HCT116 (cell line): ENCODE results near the gene MCF2L2. TPM values are rescaled to one million over a fixed set of nuclear protein-coding genes. Genes with fewer than 3 reads are reported as not detected.

ENCODE experiments used
- ATAC-seq: fragments of 200-7000 bp; cut with Tn5 transposase; 2 replicates; pipeline ENCODE4 v1.9.1; 2020; ENCODE audit warnings: mild to moderate bottlenecking, moderate library complexity
- BruUV-seq: library from RNA; stranded (reverse); fragments of 400-500 nt; replicated peaks from 2 replicates; lab custom pipeline; 2021; lab: Mats Ljungman, UMichigan
- CTCF ChIA-PET: fragments of 300-600 bp; sonication (Branson Sonifier 250); formaldehyde crosslinking; loops from one replicate; lab custom pipeline; 2021; ENCODE audit warnings: antibody characterized with exemption; lab: Charles Lee
- POLR2A ChIA-PET: fragments of 300-600, 350-600 bp; sonication (Branson Sonifier 250); formaldehyde crosslinking; loops from one replicate; lab custom pipeline; 2021; ENCODE audit warnings: antibody characterized with exemption; lab: Charles Lee
- RAD21 ChIA-PET, 2 experiments: fragments of 300-600 bp; sonication (Branson Sonifier 250); formaldehyde crosslinking; loops; one replicate each; lab custom pipeline; 2023; ENCODE audit warnings: low total read pairs in 2 of 2; ENCODE audit not compliant: uncharacterized antibody in 2 of 2, unreplicated experiment in 2 of 2, low non-redundant PET in 1 of 2; lab: Charles Lee
- DNase-seq: peaks from one replicate; pipeline ENCODE4 v3.0.0-alpha.2; 2010; ENCODE audit warnings: low read depth, low spot score
- H2AFZ ChIP-seq: fragments of 200-600 bp; shearing (Covaris generic), sonication (generic); 2 replicates; pipeline ENCODE4 v1.6.1; 2017; ENCODE audit warnings: low read depth, mixed run types, mixed read lengths, antibody characterized with exemption, low read length; ENCODE audit not compliant: poor library complexity, severe bottlenecking
- H3K27ac ChIP-seq: 2 replicates; pipeline ENCODE4 v1.5.1; 2012; ENCODE audit warnings: low read depth, low read length
- H3K27me3 ChIP-seq: fragments of 200-600 bp; sonication (generic); 2 replicates; pipeline ENCODE4 v1.6.1; 2016; ENCODE audit warnings: mixed run types, low read length, mixed read lengths; ENCODE audit not compliant: insufficient read depth
- H3K36me3 ChIP-seq, 2 experiments: fragments of 200-500 bp in 1 of 2; fragments of 200-600 bp in 1 of 2; sonication (Bioruptor generic) in 1 of 2; sonication (generic) in 1 of 2; 2 replicates each; pipeline versions ENCODE4 v1.5.1 to v1.6.1; 2014 to 2016; ENCODE audit warnings: low read length in 2 of 2, inconsistent platforms in 1 of 2, mixed read lengths in 1 of 2, mixed run types in 1 of 2; ENCODE audit not compliant: insufficient read depth in 2 of 2, control insufficient read depth in 1 of 2
- H3K4me1 ChIP-seq, 2 experiments: fragments of 200-600 bp in 1 of 2; sonication (generic) in 1 of 2; 2 replicates each; pipeline versions ENCODE4 v1.5.1 to v1.6.1; 2012 to 2017; ENCODE audit warnings: low read length in 2 of 2, inconsistent platforms in 1 of 2, mild to moderate bottlenecking in 1 of 2, mixed read lengths in 1 of 2, mixed run types in 1 of 2, moderate library complexity in 1 of 2; ENCODE audit not compliant: insufficient read depth in 2 of 2, control insufficient read depth in 1 of 2
- H3K4me2 ChIP-seq: fragments of 200-600 bp; sonication (generic); 2 replicates; pipeline ENCODE4 v1.6.1; 2017; ENCODE audit warnings: mixed run types, low read length, mixed read lengths
- H3K4me3 ChIP-seq, 2 experiments: fragments of 200-600 bp in 1 of 2; sonication (generic) in 1 of 2; replicated peaks in 1 of 2; 2 replicates each; pipeline ENCODE4 v1.5.1; 2011 to 2016; ENCODE audit warnings: low read length in 2 of 2, control low read depth in 1 of 2, low read depth in 1 of 2, mild to moderate bottlenecking in 1 of 2, mixed read lengths in 1 of 2, mixed run types in 1 of 2
- H3K79me2 ChIP-seq: fragments of 200-600 bp; sonication (generic); 2 replicates; pipeline ENCODE4 v1.6.1; 2017; ENCODE audit warnings: mild to moderate bottlenecking, mixed run types, low read length, moderate library complexity, mixed read lengths; ENCODE audit not compliant: insufficient read depth
- H3K9ac ChIP-seq: fragments of 200-600 bp; sonication (generic); 2 replicates; pipeline ENCODE4 v1.6.1; 2016; ENCODE audit warnings: low read length, mixed read lengths
- H3K9me2 ChIP-seq: fragments of 200-600 bp; sonication (generic), shearing (Covaris generic); 2 replicates; pipeline ENCODE4 v1.6.1; 2017; ENCODE audit warnings: mixed run types, mild to moderate bottlenecking, moderate library complexity; ENCODE audit not compliant: insufficient read depth
- H3K9me3 ChIP-seq, 2 experiments: fragments of 200-500 bp in 1 of 2; fragments of 200-600 bp in 1 of 2; sonication (Bioruptor generic) in 1 of 2; sonication (generic) in 1 of 2; 2 replicates each; pipeline ENCODE4 v1.6.1; 2014 to 2017; ENCODE audit warnings: low read length in 2 of 2, mixed read lengths in 2 of 2, inconsistent platforms in 1 of 2, low read depth in 1 of 2, mild to moderate bottlenecking in 1 of 2, mixed run types in 1 of 2, moderate library complexity in 1 of 2; ENCODE audit not compliant: control insufficient read depth in 1 of 2, insufficient read depth in 1 of 2
- H4K20me1 ChIP-seq: fragments of 200-600 bp; sonication (generic), shearing (Covaris generic); 2 replicates; pipeline ENCODE4 v1.6.1; 2017; ENCODE audit warnings: mixed run types, mild to moderate bottlenecking, moderate library complexity; ENCODE audit not compliant: insufficient read depth
- EZH2 ChIP-seq: fragments of 200-600 bp; sonication (generic); IDR thresholded peaks from 2 replicates; pipeline ENCODE4 v1.6.1; 2017; ENCODE audit warnings: antibody characterized with exemption, mixed run types
- EZH2phosphoT487 ChIP-seq: fragments of 200-600 bp; IDR thresholded peaks from 2 replicates; pipeline ENCODE4 v1.6.1; 2018; ENCODE audit warnings: antibody characterized with exemption, borderline replicate concordance
- FOSL1 ChIP-seq: IDR thresholded peaks from 2 replicates; pipeline ENCODE4 v1.6.1; 2012; ENCODE audit warnings: low read depth
- JUND ChIP-seq: IDR thresholded peaks from 2 replicates; pipeline ENCODE4 v1.6.1; 2012
- POLR2A ChIP-seq: IDR thresholded peaks from 2 replicates; pipeline ENCODE4 v1.7.0; 2011; ENCODE audit warnings: borderline replicate concordance; ENCODE audit not compliant: insufficient read depth, insufficient read length; ENCODE audit errors: extremely low read depth
- SIN3A ChIP-seq: IDR thresholded peaks from 2 replicates; pipeline ENCODE4 v1.6.1; 2012; ENCODE audit warnings: low read depth
- SP1 ChIP-seq: IDR thresholded peaks from 2 replicates; pipeline ENCODE4 v1.6.1; 2012; ENCODE audit warnings: low read depth
- ZFX ChIP-seq: fragments of 450-650 bp; IDR thresholded peaks from 2 replicates; pipeline ENCODE4 v1.6.1; 2017
- intact Hi-C: fragments of 100-400 bp; cut with micrococcal nuclease; formaldehyde crosslinking; loops from 2 replicates; pipeline ENCODE4 v1.10.0; 2022
- total RNA-seq: library from RNA; stranded (reverse); gene quantifications from one replicate; pipeline ENCODE4 v1.2.1, GENCODE V29; 2021; ENCODE audit not compliant: unreplicated experiment
- TF ChIP-seq, protein P1 (sequence below): IDR thresholded peaks from 2 replicates; pipeline ENCODE4 v1.6.1; 2012; ENCODE audit warnings: low read depth
- TF ChIP-seq, protein P2 (sequence below): IDR thresholded peaks from 2 replicates; pipeline ENCODE4 v1.6.1; 2011; ENCODE audit warnings: mild to moderate bottlenecking, low read length, moderate library complexity; ENCODE audit not compliant: insufficient replicate concordance; ENCODE audit errors: extremely low read depth
- TF ChIP-seq, protein P3 (sequence below), 3 experiments: fragments of 200-600 bp in 1 of 3; sonication (generic) in 1 of 3; IDR thresholded peaks in 2 of 3; conservative IDR thresholded peaks in 1 of 3; 2 replicates each; pipeline ENCODE4 v1.5.1; 2012 to 2017; ENCODE audit warnings: low read depth in 2 of 3, low read length in 2 of 3, antibody characterized with exemption in 1 of 3, borderline replicate concordance in 1 of 3, control low read depth in 1 of 3, mild to moderate bottlenecking in 1 of 3, mixed read lengths in 1 of 3, mixed run types in 1 of 3, moderate library complexity in 1 of 3; ENCODE audit not compliant: insufficient read depth in 1 of 3

MCF2L2 gene
- total RNA-seq, 1 experiment from 2014 or later: 1.5 TPM

DNA sequence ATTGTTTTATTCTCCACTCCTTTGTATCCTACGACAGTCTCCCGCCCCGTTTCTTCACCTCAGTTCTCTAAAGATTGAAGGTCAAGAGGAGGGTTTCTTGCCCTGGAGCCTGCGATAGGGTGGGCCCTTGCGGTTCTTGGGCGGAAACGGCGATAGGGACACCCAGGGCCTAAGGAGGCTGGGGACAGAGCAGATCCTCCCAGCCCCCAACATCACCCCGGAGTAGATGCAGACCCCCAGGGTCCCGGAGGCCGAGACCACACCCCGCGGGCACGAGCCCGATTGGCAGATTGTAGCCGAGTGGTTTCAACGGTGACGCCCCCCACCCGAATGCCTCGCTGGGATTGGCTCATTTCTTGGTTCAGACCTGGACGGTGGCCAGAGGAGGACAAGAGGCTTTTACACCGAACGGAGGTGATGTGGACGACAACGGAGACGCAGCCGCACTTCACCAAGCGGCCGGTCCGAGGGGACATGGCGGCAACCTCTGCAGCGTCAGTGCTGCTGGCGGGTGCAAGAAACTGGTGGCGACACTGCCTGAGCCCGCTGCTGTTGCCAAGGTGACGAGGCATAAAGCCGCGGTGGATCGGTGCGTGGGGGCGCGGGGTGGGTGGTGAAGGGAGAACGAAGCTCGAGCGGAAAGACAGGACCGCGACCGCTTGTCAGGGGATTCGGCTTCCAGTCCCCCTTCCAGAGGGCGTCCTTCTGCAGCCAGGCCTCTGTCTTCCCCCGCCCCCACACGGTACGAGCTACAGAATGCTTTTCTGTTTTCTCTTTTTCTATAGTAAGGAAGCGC is 19.0 kb upstream of the MCF2L2 start (continued):
- TF ChIP-seq, protein P1, sequence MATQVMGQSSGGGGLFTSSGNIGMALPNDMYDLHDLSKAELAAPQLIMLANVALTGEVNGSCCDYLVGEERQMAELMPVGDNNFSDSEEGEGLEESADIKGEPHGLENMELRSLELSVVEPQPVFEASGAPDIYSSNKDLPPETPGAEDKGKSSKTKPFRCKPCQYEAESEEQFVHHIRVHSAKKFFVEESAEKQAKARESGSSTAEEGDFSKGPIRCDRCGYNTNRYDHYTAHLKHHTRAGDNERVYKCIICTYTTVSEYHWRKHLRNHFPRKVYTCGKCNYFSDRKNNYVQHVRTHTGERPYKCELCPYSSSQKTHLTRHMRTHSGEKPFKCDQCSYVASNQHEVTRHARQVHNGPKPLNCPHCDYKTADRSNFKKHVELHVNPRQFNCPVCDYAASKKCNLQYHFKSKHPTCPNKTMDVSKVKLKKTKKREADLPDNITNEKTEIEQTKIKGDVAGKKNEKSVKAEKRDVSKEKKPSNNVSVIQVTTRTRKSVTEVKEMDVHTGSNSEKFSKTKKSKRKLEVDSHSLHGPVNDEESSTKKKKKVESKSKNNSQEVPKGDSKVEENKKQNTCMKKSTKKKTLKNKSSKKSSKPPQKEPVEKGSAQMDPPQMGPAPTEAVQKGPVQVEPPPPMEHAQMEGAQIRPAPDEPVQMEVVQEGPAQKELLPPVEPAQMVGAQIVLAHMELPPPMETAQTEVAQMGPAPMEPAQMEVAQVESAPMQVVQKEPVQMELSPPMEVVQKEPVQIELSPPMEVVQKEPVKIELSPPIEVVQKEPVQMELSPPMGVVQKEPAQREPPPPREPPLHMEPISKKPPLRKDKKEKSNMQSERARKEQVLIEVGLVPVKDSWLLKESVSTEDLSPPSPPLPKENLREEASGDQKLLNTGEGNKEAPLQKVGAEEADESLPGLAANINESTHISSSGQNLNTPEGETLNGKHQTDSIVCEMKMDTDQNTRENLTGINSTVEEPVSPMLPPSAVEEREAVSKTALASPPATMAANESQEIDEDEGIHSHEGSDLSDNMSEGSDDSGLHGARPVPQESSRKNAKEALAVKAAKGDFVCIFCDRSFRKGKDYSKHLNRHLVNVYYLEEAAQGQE: no peak

DNA sequence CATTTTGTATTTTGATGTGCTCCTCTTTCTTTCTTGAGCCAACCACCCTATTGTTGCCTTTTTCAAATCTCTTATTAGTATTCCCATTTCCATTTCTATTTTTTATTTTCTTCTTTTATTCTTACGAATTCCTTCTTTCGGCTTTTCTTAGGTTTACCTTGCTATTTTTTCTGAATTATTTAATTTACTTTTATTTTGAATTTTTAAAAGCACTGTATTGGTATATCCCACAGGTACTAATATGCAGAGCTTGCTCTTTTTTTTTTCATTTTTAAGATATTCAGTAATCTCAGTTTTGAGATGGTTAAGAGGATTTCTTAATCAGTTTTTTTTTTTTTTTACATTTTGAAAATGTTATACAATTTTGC is 18.4 kb upstream of the MCF2L2 start:
- POLR2A ChIA-PET: no interaction called here
- peak overlapping the region; percentile 34 for H3K27ac ChIP-seq
- intact Hi-C loops: no loop called here
- TF ChIP-seq ZFX: no peak
- TF ChIP-seq, protein P1: no peak
- no peak for TF ChIP-seq FOSL1
- no peak for TF ChIP-seq EZH2phosphoT487
- TF ChIP-seq, protein P2, sequence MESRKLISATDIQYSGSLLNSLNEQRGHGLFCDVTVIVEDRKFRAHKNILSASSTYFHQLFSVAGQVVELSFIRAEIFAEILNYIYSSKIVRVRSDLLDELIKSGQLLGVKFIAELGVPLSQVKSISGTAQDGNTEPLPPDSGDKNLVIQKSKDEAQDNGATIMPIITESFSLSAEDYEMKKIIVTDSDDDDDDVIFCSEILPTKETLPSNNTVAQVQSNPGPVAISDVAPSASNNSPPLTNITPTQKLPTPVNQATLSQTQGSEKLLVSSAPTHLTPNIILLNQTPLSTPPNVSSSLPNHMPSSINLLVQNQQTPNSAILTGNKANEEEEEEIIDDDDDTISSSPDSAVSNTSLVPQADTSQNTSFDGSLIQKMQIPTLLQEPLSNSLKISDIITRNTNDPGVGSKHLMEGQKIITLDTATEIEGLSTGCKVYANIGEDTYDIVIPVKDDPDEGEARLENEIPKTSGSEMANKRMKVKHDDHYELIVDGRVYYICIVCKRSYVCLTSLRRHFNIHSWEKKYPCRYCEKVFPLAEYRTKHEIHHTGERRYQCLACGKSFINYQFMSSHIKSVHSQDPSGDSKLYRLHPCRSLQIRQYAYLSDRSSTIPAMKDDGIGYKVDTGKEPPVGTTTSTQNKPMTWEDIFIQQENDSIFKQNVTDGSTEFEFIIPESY: no peak
- TF ChIP-seq POLR2A: no peak
- TF ChIP-seq SIN3A: no peak
- TF ChIP-seq, protein P3, sequence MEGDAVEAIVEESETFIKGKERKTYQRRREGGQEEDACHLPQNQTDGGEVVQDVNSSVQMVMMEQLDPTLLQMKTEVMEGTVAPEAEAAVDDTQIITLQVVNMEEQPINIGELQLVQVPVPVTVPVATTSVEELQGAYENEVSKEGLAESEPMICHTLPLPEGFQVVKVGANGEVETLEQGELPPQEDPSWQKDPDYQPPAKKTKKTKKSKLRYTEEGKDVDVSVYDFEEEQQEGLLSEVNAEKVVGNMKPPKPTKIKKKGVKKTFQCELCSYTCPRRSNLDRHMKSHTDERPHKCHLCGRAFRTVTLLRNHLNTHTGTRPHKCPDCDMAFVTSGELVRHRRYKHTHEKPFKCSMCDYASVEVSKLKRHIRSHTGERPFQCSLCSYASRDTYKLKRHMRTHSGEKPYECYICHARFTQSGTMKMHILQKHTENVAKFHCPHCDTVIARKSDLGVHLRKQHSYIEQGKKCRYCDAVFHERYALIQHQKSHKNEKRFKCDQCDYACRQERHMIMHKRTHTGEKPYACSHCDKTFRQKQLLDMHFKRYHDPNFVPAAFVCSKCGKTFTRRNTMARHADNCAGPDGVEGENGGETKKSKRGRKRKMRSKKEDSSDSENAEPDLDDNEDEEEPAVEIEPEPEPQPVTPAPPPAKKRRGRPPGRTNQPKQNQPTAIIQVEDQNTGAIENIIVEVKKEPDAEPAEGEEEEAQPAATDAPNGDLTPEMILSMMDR (IDR thresholded peaks at IDR 0.05 in 2 of 3, conservative IDR thresholded peaks at IDR 0.05 in 1 of 3; ENCODE audit: borderline replicate concordance in 1 of 3, insufficient read depth in 1 of 3, low read depth in 2 of 3, low read length in 2 of 3): no peak
- no peak for TF ChIP-seq JUND
- TF ChIP-seq EZH2: no peak
- TF ChIP-seq SP1: no peak

More for the DNA sequence above, 18.4 kb upstream of the MCF2L2 start:
- Histone ChIP-seq H2AFZ (peak overlapping the region; percentile 97), H3K4me2 (peak overlapping the region; percentile 96), H3K9me3 (peaks cover 0 to 5% of the 10 kb centered on the region in 2 experiments; a peak in 1 of 4 replicates), H3K27me3 (no peaks in the 10 kb centered on the region), H3K79me2 (no peaks in the 10 kb centered on the region), H4K20me1 (no peaks in the 10 kb centered on the region), H3K4me3 (peak overlapping the region; percentile 87 to 90), H3K4me1 (peaks cover 0 to 13% of the 10 kb centered on the region in 2 experiments; a peak in 2 of 4 replicates), H3K9ac (peak overlapping the region; percentile 71), H3K36me3 (no peaks in the 10 kb centered on the region), H3K9me2 (no peaks in the 10 kb centered on the region)
- CTCF ChIA-PET: interaction anchor here (1.2 kb wide), 1 partner anchor 262 kb away, joined by 3 read pairs; no protein-coding TSS in a partner anchor
- no TSS peak for BruUV-seq
- ATAC-seq (no peak), DNase-seq (no peak)
- RAD21 ChIA-PET: no interaction called here
